Natural killer cell treated with Interleukin-12 subunit alpha and Interleukin-12 subunit beta and Interleukin-15 and Interleukin-18, amount 100 ng/mL, for 72 hours (primary cell): ENCODE data around the gene FLT4. TPM values are rescaled to one million over a fixed set of nuclear protein-coding genes. Genes with fewer than 3 reads are reported as not detected.

Experiments used
- total RNA-seq, 2 donors: library from RNA; stranded (reverse); gene quantifications; one replicate each; pipeline ENCODE4 v1.2.3, GENCODE V29; 2022

The FLT4 gene
- total RNA-seq, 2 donors from 2014 or later = 0.26 to 0.47 TPM

Other genes starting within 250 kb of the FLT4 start
- gene CNOT6, start 155.2 kb downstream of the FLT4 start, total RNA-seq = 10 to 100 TPM; 32.8 to 38.5 TPM
- not detected for gene SCGB3A1, start 58.1 kb downstream of the FLT4 start, total RNA-seq
- not detected for gene OR2Y1, start 90.5 kb upstream of the FLT4 start, total RNA-seq
- 100 to 1,000 TPM; 141 to 157 TPM for gene MGAT1, start 153.2 kb upstream of the FLT4 start, total RNA-seq
- gene ZFP62, start 211.7 kb upstream of the FLT4 start, total RNA-seq = 10 to 100 TPM; 17.5 to 21.7 TPM
- gene BTNL8, start 249.6 kb upstream of the FLT4 start, total RNA-seq = not detected